GM18508 (cell line): ENCODE measurements around the gene GGT1.
"Not testable (repeated sequence)": the region's sequence is repeated elsewhere in the genome, so short reads cannot be mapped to it uniquely, and the experiment has no call there.

Experiments
- ATAC-seq: cut with Tn5 transposase; IDR thresholded peaks from one replicate; pipeline ENCODE4 v1.9.1; 2021; ENCODE audit warnings: moderate number of reproducible peaks; ENCODE audit not compliant: insufficient read depth, unreplicated experiment

The GGT1 gene

GRCh38 chr22:24632642-24633041, 29.6 kb downstream of the GGT1 start:
- not testable (repeated sequence) for ATAC-seq

GRCh38 chr22:24633231-24634023, 30.4 kb downstream of the GGT1 start:
- ATAC-seq, result not testable (repeated sequence)

GRCh38 chr22:24634776-24635389, 31.9 kb downstream of the GGT1 start:
- not testable (repeated sequence) for ATAC-seq

GRCh38 chr22:24636513-24636912, 33.5 kb downstream of the GGT1 start:
- not testable (repeated sequence) for ATAC-seq

- ATAC-seq, result not testable (repeated sequence)
These were observed 39.3 kb downstream of the GGT1 start for GRCh38 chr22:24642307-24642706.

GRCh38 chr22:24644409-24644808, 41.4 kb downstream of the GGT1 start:
- ATAC-seq, result not testable (repeated sequence)

GRCh38 chr22:24645408-24646399, 42.7 kb downstream of the GGT1 start:
- not testable (repeated sequence) for ATAC-seq

- ATAC-seq, result not testable (repeated sequence)
These were observed 43.8 kb downstream of the GGT1 start for GRCh38 chr22:24646756-24647155.

GRCh38 chr22:24649371-24649770, 46.4 kb downstream of the GGT1 start:
- not testable (repeated sequence) for ATAC-seq

- not testable (repeated sequence) for ATAC-seq
These were observed 47.9 kb downstream of the GGT1 start for GRCh38 chr22:24650884-24651283.

GRCh38 chr22:24665395-24665794, 62.4 kb downstream of the GGT1 start:
- ATAC-seq, result not testable (repeated sequence)

- not testable (repeated sequence) for ATAC-seq
These were observed 64.9 kb downstream of the GGT1 start for GRCh38 chr22:24667904-24668303.

- ATAC-seq, result not testable (repeated sequence)
These were observed 69.5 kb downstream of the GGT1 start for GRCh38 chr22:24672532-24672931.
